Bronchial epithelial cell (primary cell): ENCODE results near the gene SASS6. TPM values are rescaled to one million over a fixed set of nuclear protein-coding genes. Genes with fewer than 3 reads are reported as not detected.

Experiments
- DNase-seq: peaks from one replicate; pipeline ENCODE4 v3.0.0-alpha.2; 2010; ENCODE audit warnings: low read depth
- FAIRE-seq: peaks from 2 replicates; lab custom pipeline; 2011; peaks lifted over from hg19 to GRCh38; lab: Jason Lieb, UNC
- H3K27me3 ChIP-seq: 2 replicates; pipeline ENCODE4 v1.5.1; 2011; ENCODE audit warnings: low read length; ENCODE audit not compliant: control insufficient read depth, insufficient read depth
- H3K36me3 ChIP-seq: 2 replicates; pipeline ENCODE4 v1.5.1; 2011; ENCODE audit warnings: low read length; ENCODE audit not compliant: control insufficient read depth, insufficient read depth
- H3K4me3 ChIP-seq: 2 replicates; pipeline ENCODE4 v1.5.1; 2011; ENCODE audit warnings: mild to moderate bottlenecking, low read depth, low read length, control low read depth
- CTCF ChIP-seq: IDR thresholded peaks from 2 replicates; pipeline ENCODE4 v1.5.1; 2011; ENCODE audit warnings: mild to moderate bottlenecking, moderate library complexity, low read length, control low read depth, inconsistent platforms; ENCODE audit not compliant: insufficient read depth, severe bottlenecking
- total RNA-seq: library from RNA; depleted of rRNA; stranded (reverse); fragments of >200 nt; gene quantifications from 2 replicates; pipeline ENCODE4 v1.2.1, GENCODE V29; 2014

SASS6 gene
- total RNA-seq, 1 donor from 2014 or later: 1.6 TPM

GRCh38 chr1:100073531-100073930 is 59.2 kb downstream of the SASS6 start:
- Histone ChIP-seq H3K27me3 (no peaks in the 10 kb centered on the region), H3K36me3 (peaks cover 7% of the 10 kb centered on the region), H3K4me3 (no peak overlapping the region)
- no peak for TF ChIP-seq CTCF
- DNase-seq: no peak
- FAIRE-seq: no peak

GRCh38 chr1:100070201-100070939 is 62.4 kb downstream of the SASS6 start:
- no peaks in the 10 kb centered on the region for H3K27me3 ChIP-seq
- FAIRE-seq (no peak), DNase-seq (no peak)
- TF ChIP-seq CTCF: no peak
- H3K36me3 ChIP-seq: peaks cover 16% of the 10 kb centered on the region
- H3K4me3 ChIP-seq: no peak overlapping the region

GRCh38 chr1:100065969-100066227 is 66.8 kb downstream of the SASS6 start:
- no peak for FAIRE-seq
- no peak for DNase-seq
- Histone ChIP-seq H3K27me3 (no peaks in the 10 kb centered on the region), H3K4me3 (no peak overlapping the region), H3K36me3 (peaks cover 15% of the 10 kb centered on the region)
- no peak for TF ChIP-seq CTCF

GRCh38 chr1:100065183-100065968 is 67.4 kb downstream of the SASS6 start:
- FAIRE-seq: no peak
- no peak for DNase-seq
- no peaks in the 10 kb centered on the region for H3K27me3 ChIP-seq
- H3K4me3 ChIP-seq: no peak overlapping the region
- TF ChIP-seq CTCF: no peak
- peaks cover 15% of the 10 kb centered on the region for H3K36me3 ChIP-seq

- FAIRE-seq (no peak), DNase-seq (no peak)
- peaks cover 6% of the 10 kb centered on the region for H3K36me3 ChIP-seq
- H3K27me3 ChIP-seq: no peaks in the 10 kb centered on the region
- H3K4me3 ChIP-seq: no peak overlapping the region
- TF ChIP-seq CTCF: no peak
Observed at GRCh38 chr1:100061681-100062080, 71.0 kb downstream of the SASS6 start.
